Left ventricle myocardium inferior (tissue), 1 donor: Measurements from ENCODE around the gene ASIC3. TPM values are rescaled to one million over a fixed set of nuclear protein-coding genes. Genes with fewer than 3 reads are reported as not detected.

Experiments
- DNase-seq: peaks from one replicate; pipeline ENCODE4 v3.0.0-alpha.2; 2020
- H3K27ac ChIP-seq: fragments of 200-600 bp; replicated peaks from 2 replicates; pipeline ENCODE4 v1.8.0; 2021
- H3K27me3 ChIP-seq: fragments of 200-600 bp; 2 replicates; pipeline ENCODE4 v1.8.0; 2021; ENCODE audit warnings: low read depth
- H3K36me3 ChIP-seq: fragments of 200-600 bp; 2 replicates; pipeline ENCODE4 v1.8.0; 2021
- H3K4me1 ChIP-seq: fragments of 200-600 bp; 2 replicates; pipeline ENCODE4 v1.8.0; 2021
- H3K4me3 ChIP-seq: fragments of 200-600 bp; 2 replicates; pipeline ENCODE4 v1.8.0; 2021; ENCODE audit warnings: mild to moderate bottlenecking, moderate library complexity
- H3K9me3 ChIP-seq: fragments of 200-600 bp; replicated peaks from 2 replicates; pipeline ENCODE4 v1.8.0; 2021
- CTCF ChIP-seq: fragments of 200-600 bp; IDR thresholded peaks from 2 replicates; pipeline ENCODE4 v1.8.0; 2021; ENCODE audit warnings: antibody characterized with exemption, mild to moderate bottlenecking, borderline replicate concordance
- intact Hi-C: fragments of 100-400 bp; cut with micrococcal nuclease; formaldehyde crosslinking; loops from one replicate; pipeline ENCODE4 v1.11.0; 2022
- total RNA-seq: library from RNA; stranded (reverse); fragmentation: NEBNext Ultra II Directional; extraction: Animal tissue kit (Norgen Biotek cat#: 25700); gene quantifications from one replicate; pipeline ENCODE4 v1.2.1, GENCODE V29; 2021
- donor health status: DM: no; HTN: yes; CAD: no; lungs with severe emphysema.

ASIC3 gene
- total RNA-seq, 1 donor from 2014 or later = 5.3 TPM

DNA sequence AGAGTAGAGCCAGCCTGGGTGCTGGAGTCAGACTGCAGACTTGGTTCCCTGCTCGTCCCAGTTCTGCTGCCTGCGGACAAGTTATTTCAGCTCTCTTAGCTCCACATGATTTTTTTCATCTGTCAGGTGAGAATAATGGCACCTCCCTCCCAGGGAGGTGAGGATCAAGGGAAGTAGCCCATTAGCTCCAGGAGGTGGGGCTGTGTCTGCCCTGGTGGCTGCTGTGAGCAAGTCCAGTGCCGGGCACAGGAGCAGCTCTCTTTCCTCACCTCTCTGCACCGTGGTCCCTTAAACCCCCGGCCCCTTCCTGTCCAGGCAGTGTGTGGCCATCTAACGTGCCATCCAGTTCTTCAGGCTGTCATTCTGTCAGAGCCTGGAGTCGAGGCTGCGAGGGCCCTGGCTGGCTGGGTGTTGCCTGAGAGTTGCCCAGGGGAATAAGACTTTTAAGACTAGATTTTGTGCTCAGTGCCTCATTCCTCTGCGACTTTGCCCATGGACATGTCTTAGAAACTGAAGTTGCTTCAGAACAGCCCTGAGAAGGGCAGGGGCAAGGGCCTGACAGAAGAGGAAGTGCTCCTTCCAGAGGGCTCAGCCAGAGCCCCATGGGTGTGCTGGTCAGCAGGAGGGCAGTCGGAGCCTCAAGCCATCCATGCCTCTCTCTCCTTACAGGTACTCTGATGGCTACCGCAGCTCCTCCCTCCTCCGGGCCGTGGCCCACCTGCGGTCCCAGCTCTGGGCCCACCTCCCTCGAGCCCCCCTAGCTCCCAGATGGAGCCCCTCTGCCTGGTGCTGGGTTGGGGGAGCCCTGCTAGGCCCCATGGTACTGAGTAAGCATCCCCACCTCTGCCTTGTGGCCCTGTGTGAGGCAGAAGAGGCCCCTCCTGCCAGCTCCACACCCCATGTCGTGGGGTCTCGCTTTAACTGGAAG lies 15.1 kb upstream of the ASIC3 start:
- Histone ChIP-seq H3K27me3 (no peaks in the 10 kb centered on the region), H3K36me3 (peaks cover 39% of the 10 kb centered on the region), H3K4me3 (no peak overlapping the region), H3K9me3 (no peaks in the 10 kb centered on the region), H3K4me1 (peaks cover 36% of the 10 kb centered on the region), H3K27ac (no peak overlapping the region)
- no peak for TF ChIP-seq CTCF
- no peak for DNase-seq
- intact Hi-C loops = loop anchor here (10.0 kb wide), 1 partner anchor 72 kb away; no protein-coding TSS in a partner anchor

DNA sequence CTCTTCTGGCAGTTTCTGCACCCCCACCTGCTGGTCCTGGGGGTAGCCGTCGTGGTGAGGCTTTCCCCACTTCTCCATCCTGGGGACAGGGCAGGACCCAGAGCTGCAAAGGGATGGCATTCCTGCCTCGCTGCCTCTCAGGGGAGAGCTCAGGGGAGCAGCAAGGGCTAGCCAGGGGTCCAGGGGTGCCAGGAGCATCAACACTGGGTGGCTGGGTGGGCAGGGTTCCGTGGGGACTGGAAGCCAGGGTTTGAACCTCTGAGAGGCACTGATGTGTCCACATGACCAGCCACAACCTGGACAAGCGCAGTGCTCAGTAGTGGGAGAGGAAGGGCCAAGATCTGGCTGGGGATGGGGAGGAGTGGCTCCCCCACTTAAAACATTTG lies 14.5 kb upstream of the ASIC3 start:
- no peaks in the 10 kb centered on the region for H3K27me3 ChIP-seq
- H3K36me3 ChIP-seq = peaks cover 39% of the 10 kb centered on the region
- TF ChIP-seq CTCF = no peak
- DNase-seq = no peak
- intact Hi-C loops = loop anchor here (10.0 kb wide), 1 partner anchor 71 kb away; no protein-coding TSS in a partner anchor
- H3K9me3 ChIP-seq = no peaks in the 10 kb centered on the region
- peaks cover 40% of the 10 kb centered on the region for H3K4me1 ChIP-seq
- H3K27ac ChIP-seq = no peak overlapping the region
- no peak overlapping the region for H3K4me3 ChIP-seq

DNA sequence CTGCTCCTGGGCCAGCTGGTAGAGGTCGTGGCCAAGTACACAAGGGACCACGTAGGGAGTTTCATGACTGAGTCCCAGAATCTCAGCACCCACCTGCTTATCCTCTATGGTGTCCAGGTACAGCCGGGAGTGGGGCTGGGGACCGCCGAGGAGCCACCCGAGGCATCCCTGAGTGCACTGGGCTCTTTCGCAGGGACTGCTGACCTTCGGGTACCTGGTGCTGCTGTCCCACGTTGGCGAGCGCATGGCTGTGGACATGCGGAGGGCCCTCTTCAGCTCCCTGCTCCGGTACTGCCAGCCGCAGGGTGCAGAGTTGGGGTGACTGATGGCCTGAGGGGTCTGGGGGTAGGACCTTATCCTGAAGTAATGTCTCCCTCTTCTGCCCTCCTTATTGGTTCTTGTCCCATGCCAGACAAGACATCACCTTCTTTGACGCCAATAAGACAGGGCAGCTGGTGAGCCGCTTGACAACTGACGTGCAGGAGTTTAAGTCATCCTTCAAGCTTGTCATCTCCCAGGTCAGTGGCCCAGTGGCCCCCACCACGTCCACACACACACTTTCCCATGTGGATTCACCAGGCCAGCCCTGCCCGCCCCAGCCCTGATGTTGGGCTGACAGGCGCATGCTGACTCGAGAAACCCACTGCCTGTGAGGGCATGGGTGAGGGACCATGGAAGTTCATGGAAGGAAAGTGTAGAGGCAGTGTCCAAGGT lies 13.9 kb upstream of the ASIC3 start:
- Histone ChIP-seq H3K4me1 (peaks cover 40% of the 10 kb centered on the region), H3K36me3 (peaks cover 39% of the 10 kb centered on the region), H3K9me3 (no peaks in the 10 kb centered on the region), H3K27me3 (no peaks in the 10 kb centered on the region), H3K27ac (peak overlapping the region; percentile 71), H3K4me3 (no peak overlapping the region)
- DNase-seq = no peak
- intact Hi-C loops = loop anchor here (10.0 kb wide), 1 partner anchor 70 kb away; no protein-coding TSS in a partner anchor
- no peak for TF ChIP-seq CTCF

DNA sequence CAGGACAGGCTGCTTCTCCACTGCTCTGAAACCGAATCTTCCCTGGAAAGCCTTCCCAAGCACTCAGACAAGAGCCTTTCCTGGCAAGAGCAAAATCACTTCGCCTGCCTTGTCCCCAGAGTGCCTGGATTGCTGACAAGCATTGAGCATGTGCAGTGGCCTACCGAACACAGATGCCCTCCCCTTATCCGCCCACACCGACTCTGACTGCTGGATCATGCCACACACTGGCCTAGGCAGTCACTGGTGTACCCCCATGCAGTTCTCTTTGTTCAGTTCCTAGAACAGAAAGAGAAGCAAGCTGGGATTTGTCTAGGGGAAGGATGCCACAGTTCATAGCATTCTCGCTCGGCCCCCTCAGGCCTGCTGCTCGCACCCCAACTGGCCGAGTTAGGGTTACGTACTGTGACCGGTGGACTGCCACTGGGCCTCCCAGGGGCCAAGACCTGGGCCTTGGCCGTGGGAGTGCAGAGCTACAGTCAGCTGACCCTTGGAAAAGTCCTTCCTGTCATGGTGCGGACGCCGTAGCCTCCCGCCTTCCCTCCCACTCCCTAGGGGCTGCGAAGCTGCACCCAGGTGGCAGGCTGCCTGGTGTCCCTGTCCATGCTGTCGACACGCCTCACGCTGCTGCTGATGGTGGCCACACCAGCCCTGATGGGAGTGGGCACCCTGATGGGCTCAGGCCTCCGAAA lies 13.2 kb upstream of the ASIC3 start:
- H3K27ac ChIP-seq = peak overlapping the region; percentile 71
- H3K4me3 ChIP-seq = no peak overlapping the region
- H3K27me3 ChIP-seq = no peaks in the 10 kb centered on the region
- peaks cover 40% of the 10 kb centered on the region for H3K4me1 ChIP-seq
- no peak for TF ChIP-seq CTCF
- DNase-seq = peak; percentile 43
- intact Hi-C loops = loop anchor here (10.0 kb wide), 1 partner anchor 70 kb away; no protein-coding TSS in a partner anchor
- peaks cover 39% of the 10 kb centered on the region for H3K36me3 ChIP-seq
- no peaks in the 10 kb centered on the region for H3K9me3 ChIP-seq

DNA sequence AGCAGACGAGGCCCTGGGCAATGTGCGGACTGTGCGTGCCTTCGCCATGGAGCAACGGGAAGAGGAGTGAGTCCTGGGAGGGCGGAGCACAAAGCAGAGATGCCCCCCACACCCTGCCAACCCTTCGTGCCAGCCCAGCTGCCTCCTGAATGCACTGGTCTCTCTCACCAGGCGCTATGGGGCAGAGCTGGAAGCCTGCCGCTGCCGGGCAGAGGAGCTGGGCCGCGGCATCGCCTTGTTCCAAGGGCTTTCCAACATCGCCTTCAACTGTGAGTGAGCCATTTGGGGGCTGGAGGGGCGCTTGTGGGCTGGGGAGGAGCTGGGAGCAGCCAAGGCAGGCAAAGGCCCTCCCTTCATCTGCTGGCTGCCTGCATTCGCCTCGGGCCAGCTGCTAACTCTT lies 12.4 kb upstream of the ASIC3 start:
- Histone ChIP-seq H3K27me3 (no peaks in the 10 kb centered on the region), H3K9me3 (no peaks in the 10 kb centered on the region), H3K4me3 (peak overlapping the region; percentile 14), H3K4me1 (peaks cover 39% of the 10 kb centered on the region), H3K36me3 (peaks cover 39% of the 10 kb centered on the region), H3K27ac (peak overlapping the region; percentile 27)
- intact Hi-C loops = loop anchor here (10.0 kb wide), 1 partner anchor 69 kb away; no protein-coding TSS in a partner anchor
- TF ChIP-seq CTCF = no peak
- DNase-seq = no peak
